Aorta (tissue), 5 donors: ENCODE data around the gene CACNA1B. TPM values are rescaled to one million over a fixed set of nuclear protein-coding genes. Genes with fewer than 3 reads are reported as not detected.
"Not testable (repeated sequence)": the region's sequence is repeated elsewhere in the genome, so short reads cannot be mapped to it uniquely, and the experiment has no call there.

Experiments
- ATAC-seq: fragments of 200-7000 bp; cut with Tn5 transposase; one replicate; pipeline ENCODE4 v1.9.1; 2022; ENCODE audit warnings: moderate library complexity; ENCODE audit not compliant: low FRiP score
- DNase-seq, 2 donors: peaks; one replicate each; pipeline ENCODE4 v3.0.0-alpha.2; 2020
- H3K27ac ChIP-seq, 2 donors: one replicate each; pipeline ENCODE4 v1.5.1; 2013; ENCODE audit warnings: low read length in 2 of 2, mild to moderate bottlenecking in 2 of 2, moderate library complexity in 2 of 2, control low read depth in 1 of 2, inconsistent platforms in 1 of 2, low read depth in 1 of 2
- H3K27me3 ChIP-seq, 2 donors: one replicate each; pipeline ENCODE4 v1.6.1; 2013; ENCODE audit warnings: control low read depth in 1 of 2, low read length in 1 of 2, mild to moderate bottlenecking in 1 of 2, moderate library complexity in 1 of 2; ENCODE audit not compliant: insufficient read depth in 2 of 2, control insufficient read depth in 1 of 2
- H3K36me3 ChIP-seq, 2 donors: one replicate each; pipeline ENCODE4 v1.6.1; 2013; ENCODE audit warnings: control low read depth in 1 of 2, low read length in 1 of 2, mild to moderate bottlenecking in 1 of 2; ENCODE audit not compliant: insufficient read depth in 2 of 2, control insufficient read depth in 1 of 2
- H3K4me1 ChIP-seq, 2 donors: one replicate each; pipeline ENCODE4 v1.6.1; 2013; ENCODE audit warnings: low read length in 2 of 2, control low read depth in 1 of 2, mild to moderate bottlenecking in 1 of 2, moderate library complexity in 1 of 2; ENCODE audit not compliant: insufficient read depth in 2 of 2, control insufficient read depth in 1 of 2
- H3K4me3 ChIP-seq, 2 donors: one replicate each; pipeline ENCODE4 v1.5.1; 2013; ENCODE audit warnings: low read length in 2 of 2, control low read depth in 1 of 2, mild to moderate bottlenecking in 1 of 2
- H3K9me3 ChIP-seq: one replicate; pipeline ENCODE4 v1.6.1; 2013; ENCODE audit warnings: mild to moderate bottlenecking, low read length; ENCODE audit not compliant: control insufficient read depth
- WGBS, 2 donors: extraction: QIAGEN DNeasy Blood & Tissue Kit; methylation state at CpG; one replicate each; pipeline ENCODE4 v1.1.7; 2013; 5-methylcytosine and 5-hydroxymethylcytosine counted together
- intact Hi-C, 2 donors: fragments of 100-400 bp; cut with DNase I; formaldehyde crosslinking; loops; one replicate each; pipeline versions ENCODE4 v1.14.2 to v1.15.0; 2022
- long read RNA-seq, 2 donors: library from polyadenylated mRNA; unstranded; transcript quantifications; one replicate each; pipeline ENCODE4 v2.0.0, GENCODE V29; 2020 to 2021
- polyA plus RNA-seq, 2 donors: library from polyadenylated mRNA; stranded (reverse); fragments of 200-250 nt; gene quantifications; one replicate each; pipeline ENCODE4 v1.2.3, GENCODE V29; 2013
- total RNA-seq, 2 donors: library from RNA; stranded (reverse); fragmentation: NEBNext Ultra II Directional; extraction: Animal tissue kit (Norgen Biotek cat#: 25700); gene quantifications; one replicate each; pipeline ENCODE4 v1.2.1, GENCODE V29; 2021
- donor health status: healthy with polysubstance abuse.
- donor health status: Bipolar disorder and iron deficiency.
- donor health status: DM: no; HTN: no; CAD: no.
- donor health status: DM: no; HTN: no; CAD: no.
- donor health status: DM: yes; HTN: yes; CAD: no.

Gene CACNA1B
- total RNA-seq (under 1 TPM in 1 of 2 donors, not detected in 1; 0.03 TPM), polyA plus RNA-seq (under 1 TPM; under 0.01 to 0.05 TPM)
- long read RNA-seq, donor 1 = 0 reads
- long read RNA-seq, donor 2 = 0 reads

- H3K4me3 ChIP-seq = peak within 1 kb of the TSS in 1 of 2 donors; percentile 10
- not testable (repeated sequence) for ATAC-seq
- 4% methylated on average over 22 to 94 of the region's 95 CpGs for WGBS, 2 donors
Observed at GRCh38 chr9:137877506-137878122, at the start of gene CACNA1B. CACNA1B (plus strand) TSS chr9:137877782; CDS start chr9:137877934, 152 bp downstream.

GRCh38 chr9:137827908-137828526 is 49.6 kb upstream of the CACNA1B start:
- H3K36me3 ChIP-seq = peaks cover 0 to 6% of the 10 kb centered on the region in 2 donors

More at GRCh38 chr9:137877506-137878122, at the start of gene CACNA1B:
- H3K27me3 ChIP-seq, H3K9me3 ChIP-seq, intact Hi-C loops, DNase-seq, H3K27ac ChIP-seq, H3K36me3 ChIP-seq, H3K4me1 ChIP-seq: not testable (repeated sequence)

GRCh38 chr9:137828527-137829259 is 48.9 kb upstream of the CACNA1B start:
- DNase-seq = no peak
- WGBS, 2 donors = 80 to 81% methylated on average over 21 of the region's 21 CpGs
- Histone ChIP-seq H3K4me3 (no peak overlapping the region), H3K36me3 (peaks cover 0 to 6% of the 10 kb centered on the region in 2 donors), H3K4me1 (no peaks in the 10 kb centered on the region), H3K27me3 (no peaks in the 10 kb centered on the region), H3K9me3 (no peaks in the 10 kb centered on the region), H3K27ac (no peak overlapping the region)
- ATAC-seq = no peak
- intact Hi-C loops = no loop called here

More at GRCh38 chr9:137827908-137828526, 49.6 kb upstream of the CACNA1B start:
- Histone ChIP-seq H3K27me3 (no peaks in the 10 kb centered on the region), H3K4me1 (no peaks in the 10 kb centered on the region), H3K27ac (no peak overlapping the region), H3K9me3 (no peaks in the 10 kb centered on the region), H3K4me3 (no peak overlapping the region)
- WGBS, 2 donors = 96% methylated on average over 20 of the region's 20 CpGs
- DNase-seq (no peak), ATAC-seq (no peak)
- intact Hi-C loops = no loop called here

GRCh38 chr9:137829260-137829996 is 48.2 kb upstream of the CACNA1B start:
- intact Hi-C loops = no loop called here
- 90 to 93% methylated on average over 14 of the region's 14 CpGs for WGBS, 2 donors
- H3K36me3 ChIP-seq = peaks cover under 1 to 8% of the 10 kb centered on the region in 2 donors

DNA sequence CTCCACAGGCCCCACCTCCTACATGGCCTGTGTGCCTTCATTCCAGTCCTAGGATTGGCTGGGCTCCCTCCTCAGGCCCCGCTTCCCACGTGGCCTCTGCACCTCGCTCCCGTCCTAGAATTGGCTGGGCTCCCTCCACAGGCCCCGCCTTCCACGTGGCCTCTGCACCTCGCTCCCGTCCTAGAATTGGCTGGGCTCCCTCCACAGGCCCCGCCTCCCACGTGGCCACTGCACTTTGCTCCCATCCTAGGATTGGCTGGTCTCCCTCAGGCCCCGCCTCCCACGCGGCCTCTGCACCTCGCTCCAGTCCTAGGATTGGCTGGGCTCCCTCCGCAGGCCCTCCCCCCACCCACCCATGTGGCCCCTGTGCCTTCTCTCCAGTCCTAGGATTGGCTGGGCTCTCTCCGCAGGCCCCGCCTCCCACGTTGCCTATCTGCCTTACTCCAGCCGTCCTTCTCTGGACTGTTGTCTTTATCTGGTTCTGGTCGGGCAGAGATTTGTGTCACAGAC is 45.3 kb upstream of the CACNA1B start:
- no peak for ATAC-seq
- 94 to 95% methylated on average over 20 of the region's 20 CpGs for WGBS, 2 donors

More at GRCh38 chr9:137829260-137829996, 48.2 kb upstream of the CACNA1B start:
- H3K4me3 ChIP-seq = no peak overlapping the region
- no peak overlapping the region for H3K27ac ChIP-seq
- no peaks in the 10 kb centered on the region for H3K27me3 ChIP-seq
- ATAC-seq (no peak), DNase-seq (no peak)
- no peaks in the 10 kb centered on the region for H3K9me3 ChIP-seq
- no peaks in the 10 kb centered on the region for H3K4me1 ChIP-seq

GRCh38 chr9:137832830-137833590 is 44.6 kb upstream of the CACNA1B start:
- DNase-seq (peak in 1 of 2 donors; percentile 39), ATAC-seq (no peak)
- 97% methylated on average over 44 of the region's 44 CpGs for WGBS, 2 donors
- Histone ChIP-seq H3K27me3 (no peaks in the 10 kb centered on the region), H3K4me1 (no peaks in the 10 kb centered on the region), H3K4me3 (no peak overlapping the region), H3K27ac (no peak overlapping the region), H3K36me3 (peaks cover 3 to 7% of the 10 kb centered on the region in 2 donors), H3K9me3 (no peaks in the 10 kb centered on the region)
- intact Hi-C loops = no loop called here

More for the DNA sequence above, 45.3 kb upstream of the CACNA1B start:
- Histone ChIP-seq H3K4me3 (no peak overlapping the region), H3K27ac (no peak overlapping the region), H3K9me3 (no peaks in the 10 kb centered on the region), H3K4me1 (no peaks in the 10 kb centered on the region), H3K36me3 (peaks cover 3 to 7% of the 10 kb centered on the region in 2 donors), H3K27me3 (no peaks in the 10 kb centered on the region)
- DNase-seq = no peak
- intact Hi-C loops = no loop called here

GRCh38 chr9:137833721-137834613 is 43.6 kb upstream of the CACNA1B start:
- 96 to 97% methylated on average over 70 to 73 of the region's 73 CpGs for WGBS, 2 donors
- no peak overlapping the region for H3K4me3 ChIP-seq
- intact Hi-C loops = no loop called here
- no peaks in the 10 kb centered on the region for H3K9me3 ChIP-seq
- DNase-seq = no peak
- H3K27me3 ChIP-seq = no peaks in the 10 kb centered on the region
- ATAC-seq = no peak
- H3K27ac ChIP-seq = no peak overlapping the region
- peaks cover 3 to 7% of the 10 kb centered on the region in 2 donors for H3K36me3 ChIP-seq
- no peaks in the 10 kb centered on the region for H3K4me1 ChIP-seq
